ENCODE data around the gene RGS4. TPM values are rescaled to one million over a fixed set of nuclear protein-coding genes. Genes with fewer than 3 reads are reported as not detected.

The RGS4 gene
- total and polyA plus RNA-seq, 2 experiments from 2014 or later = 0.32 to 0.38 TPM

DNA sequence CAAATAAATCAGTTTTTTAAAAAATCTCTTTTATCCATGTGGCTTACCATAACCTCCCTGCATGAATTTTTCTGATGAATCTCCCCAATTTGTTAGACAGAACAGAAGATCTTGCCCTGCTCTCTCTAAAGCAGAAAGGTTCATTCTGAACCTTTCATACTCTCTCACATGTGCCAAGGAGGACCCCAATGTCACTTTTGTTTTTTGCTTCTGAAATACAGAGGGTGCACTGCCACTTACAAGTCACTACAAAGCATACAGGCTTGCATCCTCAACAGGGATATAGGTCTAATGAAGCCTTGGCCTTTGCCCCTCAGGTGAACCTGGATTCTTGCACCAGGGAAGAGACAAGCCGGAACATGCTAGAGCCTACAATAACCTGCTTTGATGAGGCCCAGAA, 4.8 kb downstream of the RGS4 start:
- Mint-ChIP-seq H3K36me3 (ENCODE audit: low read depth) (no peaks in the 10 kb centered on the region), H3K4me3 (no peak overlapping the region), H3K9me3 (no peaks in the 10 kb centered on the region), H3K4me1 (peaks cover 2% of the 10 kb centered on the region), H3K27ac (no peak overlapping the region), H3K27me3 (ENCODE audit: insufficient read depth, low read depth, poor library complexity) (peaks cover 2% of the 10 kb centered on the region)
- Histone ChIP-seq H3K9me2 (ENCODE audit: insufficient read depth) (no peaks in the 10 kb centered on the region), H3K4me1 (ENCODE audit: insufficient read depth) (no peaks in the 10 kb centered on the region; the same call in 1 of the 2 replicates), H3K79me2 (replicated peaks; ENCODE audit: insufficient read depth) (no peaks in the 10 kb centered on the region), H3K4me2 (no peak overlapping the region), H4K20me1 (replicated peaks; ENCODE audit: insufficient read depth) (no peaks in the 10 kb centered on the region), H3F3A (replicated peaks; ENCODE audit: low read depth) (no peaks in the 10 kb centered on the region), H3K36me3 (ENCODE audit: insufficient read depth) (no peaks in the 10 kb centered on the region), H3K27ac (ENCODE audit: low read depth) (no peak overlapping the region), H3K27me3 (ENCODE audit: insufficient read depth) (no peaks in the 10 kb centered on the region), H2AFZ (no peak overlapping the region), H3K4me3 (no peak overlapping the region)
- no peak for TF ChIP-seq JUNB (IDR thresholded peaks at IDR 0.05; ENCODE audit: unreplicated experiment)
- no peak for TF ChIP-seq EZH2phosphoT487 (IDR thresholded peaks at IDR 0.05; ENCODE audit: unreplicated experiment)
- no peak for TF ChIP-seq ZNF114 (CRISPR knock-in tag; IDR thresholded peaks at IDR 0.05)
- TF ChIP-seq EZH2 (IDR thresholded peaks at IDR 0.05; ENCODE audit: low read depth, unreplicated experiment) = no peak
- no peak for TF ChIP-seq STAT1 (IDR thresholded peaks at IDR 0.05; ENCODE audit: unreplicated experiment)
- TF ChIP-seq ZNF331 (CRISPR knock-in tag; IDR thresholded peaks at IDR 0.05; ENCODE audit: low read depth) = no peak
- DNase-seq (ENCODE audit: low spot score) = no peak
- ATAC-seq = no peak

DNA sequence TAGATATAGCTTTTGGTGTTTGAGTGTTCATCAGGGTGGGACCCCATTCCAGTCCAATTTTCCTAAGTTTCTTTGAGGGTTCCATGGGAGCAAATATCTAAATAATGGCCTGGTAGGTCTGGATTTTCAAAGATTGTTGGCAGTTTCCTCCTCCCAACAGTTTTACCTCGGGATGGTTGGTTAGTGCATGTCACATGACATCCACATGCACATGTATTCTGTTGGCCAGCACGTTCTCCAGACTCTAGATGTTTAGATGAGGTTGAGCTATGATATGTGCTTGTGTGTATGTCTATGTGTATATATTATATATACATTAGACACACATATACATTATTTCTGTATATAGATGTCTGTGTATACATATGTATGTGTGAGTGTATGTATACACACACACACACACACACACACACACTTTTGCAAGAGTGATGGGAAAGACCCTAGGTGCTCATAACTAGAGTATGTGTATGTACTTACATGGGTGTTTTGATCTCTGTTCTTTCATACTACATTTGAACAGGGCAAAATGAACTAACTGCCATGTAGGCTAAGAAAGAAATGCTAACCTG, 5.6 kb downstream of the RGS4 start:
- no peaks in the 10 kb centered on the region for H3K9me3 Mint-ChIP-seq
- no peak overlapping the region for H3K27ac Mint-ChIP-seq
- H2AFZ ChIP-seq = no peak overlapping the region
- H3K9me2 ChIP-seq (ENCODE audit: insufficient read depth) = no peaks in the 10 kb centered on the region
- DNase-seq (ENCODE audit: low spot score) (no peak), ATAC-seq (no peak)
- H3K36me3 Mint-ChIP-seq (ENCODE audit: low read depth) = no peaks in the 10 kb centered on the region
- no peaks in the 10 kb centered on the region for H3K79me2 ChIP-seq (replicated peaks; ENCODE audit: insufficient read depth)
- H3K4me1 Mint-ChIP-seq = no peaks in the 10 kb centered on the region; the same call in 2 of the 3 replicates
- H4K20me1 ChIP-seq (replicated peaks; ENCODE audit: insufficient read depth) = no peaks in the 10 kb centered on the region
- H3K4me1 ChIP-seq (ENCODE audit: insufficient read depth) = no peaks in the 10 kb centered on the region; the same call in 1 of the 2 replicates
- H3K4me3 ChIP-seq = no peak overlapping the region
- H3K36me3 ChIP-seq (ENCODE audit: insufficient read depth) = no peaks in the 10 kb centered on the region
- H3K27me3 Mint-ChIP-seq (ENCODE audit: insufficient read depth, low read depth, poor library complexity) = peaks cover 2% of the 10 kb centered on the region
- no peak overlapping the region for H3K4me3 Mint-ChIP-seq
- no peak overlapping the region for H3K4me2 ChIP-seq
- no peaks in the 10 kb centered on the region for H3K27me3 ChIP-seq (ENCODE audit: insufficient read depth)
- no peak overlapping the region for H3K27ac ChIP-seq (ENCODE audit: low read depth)
- H3F3A ChIP-seq (replicated peaks; ENCODE audit: low read depth) = no peaks in the 10 kb centered on the region
- TF ChIP-seq, protein P1, sequence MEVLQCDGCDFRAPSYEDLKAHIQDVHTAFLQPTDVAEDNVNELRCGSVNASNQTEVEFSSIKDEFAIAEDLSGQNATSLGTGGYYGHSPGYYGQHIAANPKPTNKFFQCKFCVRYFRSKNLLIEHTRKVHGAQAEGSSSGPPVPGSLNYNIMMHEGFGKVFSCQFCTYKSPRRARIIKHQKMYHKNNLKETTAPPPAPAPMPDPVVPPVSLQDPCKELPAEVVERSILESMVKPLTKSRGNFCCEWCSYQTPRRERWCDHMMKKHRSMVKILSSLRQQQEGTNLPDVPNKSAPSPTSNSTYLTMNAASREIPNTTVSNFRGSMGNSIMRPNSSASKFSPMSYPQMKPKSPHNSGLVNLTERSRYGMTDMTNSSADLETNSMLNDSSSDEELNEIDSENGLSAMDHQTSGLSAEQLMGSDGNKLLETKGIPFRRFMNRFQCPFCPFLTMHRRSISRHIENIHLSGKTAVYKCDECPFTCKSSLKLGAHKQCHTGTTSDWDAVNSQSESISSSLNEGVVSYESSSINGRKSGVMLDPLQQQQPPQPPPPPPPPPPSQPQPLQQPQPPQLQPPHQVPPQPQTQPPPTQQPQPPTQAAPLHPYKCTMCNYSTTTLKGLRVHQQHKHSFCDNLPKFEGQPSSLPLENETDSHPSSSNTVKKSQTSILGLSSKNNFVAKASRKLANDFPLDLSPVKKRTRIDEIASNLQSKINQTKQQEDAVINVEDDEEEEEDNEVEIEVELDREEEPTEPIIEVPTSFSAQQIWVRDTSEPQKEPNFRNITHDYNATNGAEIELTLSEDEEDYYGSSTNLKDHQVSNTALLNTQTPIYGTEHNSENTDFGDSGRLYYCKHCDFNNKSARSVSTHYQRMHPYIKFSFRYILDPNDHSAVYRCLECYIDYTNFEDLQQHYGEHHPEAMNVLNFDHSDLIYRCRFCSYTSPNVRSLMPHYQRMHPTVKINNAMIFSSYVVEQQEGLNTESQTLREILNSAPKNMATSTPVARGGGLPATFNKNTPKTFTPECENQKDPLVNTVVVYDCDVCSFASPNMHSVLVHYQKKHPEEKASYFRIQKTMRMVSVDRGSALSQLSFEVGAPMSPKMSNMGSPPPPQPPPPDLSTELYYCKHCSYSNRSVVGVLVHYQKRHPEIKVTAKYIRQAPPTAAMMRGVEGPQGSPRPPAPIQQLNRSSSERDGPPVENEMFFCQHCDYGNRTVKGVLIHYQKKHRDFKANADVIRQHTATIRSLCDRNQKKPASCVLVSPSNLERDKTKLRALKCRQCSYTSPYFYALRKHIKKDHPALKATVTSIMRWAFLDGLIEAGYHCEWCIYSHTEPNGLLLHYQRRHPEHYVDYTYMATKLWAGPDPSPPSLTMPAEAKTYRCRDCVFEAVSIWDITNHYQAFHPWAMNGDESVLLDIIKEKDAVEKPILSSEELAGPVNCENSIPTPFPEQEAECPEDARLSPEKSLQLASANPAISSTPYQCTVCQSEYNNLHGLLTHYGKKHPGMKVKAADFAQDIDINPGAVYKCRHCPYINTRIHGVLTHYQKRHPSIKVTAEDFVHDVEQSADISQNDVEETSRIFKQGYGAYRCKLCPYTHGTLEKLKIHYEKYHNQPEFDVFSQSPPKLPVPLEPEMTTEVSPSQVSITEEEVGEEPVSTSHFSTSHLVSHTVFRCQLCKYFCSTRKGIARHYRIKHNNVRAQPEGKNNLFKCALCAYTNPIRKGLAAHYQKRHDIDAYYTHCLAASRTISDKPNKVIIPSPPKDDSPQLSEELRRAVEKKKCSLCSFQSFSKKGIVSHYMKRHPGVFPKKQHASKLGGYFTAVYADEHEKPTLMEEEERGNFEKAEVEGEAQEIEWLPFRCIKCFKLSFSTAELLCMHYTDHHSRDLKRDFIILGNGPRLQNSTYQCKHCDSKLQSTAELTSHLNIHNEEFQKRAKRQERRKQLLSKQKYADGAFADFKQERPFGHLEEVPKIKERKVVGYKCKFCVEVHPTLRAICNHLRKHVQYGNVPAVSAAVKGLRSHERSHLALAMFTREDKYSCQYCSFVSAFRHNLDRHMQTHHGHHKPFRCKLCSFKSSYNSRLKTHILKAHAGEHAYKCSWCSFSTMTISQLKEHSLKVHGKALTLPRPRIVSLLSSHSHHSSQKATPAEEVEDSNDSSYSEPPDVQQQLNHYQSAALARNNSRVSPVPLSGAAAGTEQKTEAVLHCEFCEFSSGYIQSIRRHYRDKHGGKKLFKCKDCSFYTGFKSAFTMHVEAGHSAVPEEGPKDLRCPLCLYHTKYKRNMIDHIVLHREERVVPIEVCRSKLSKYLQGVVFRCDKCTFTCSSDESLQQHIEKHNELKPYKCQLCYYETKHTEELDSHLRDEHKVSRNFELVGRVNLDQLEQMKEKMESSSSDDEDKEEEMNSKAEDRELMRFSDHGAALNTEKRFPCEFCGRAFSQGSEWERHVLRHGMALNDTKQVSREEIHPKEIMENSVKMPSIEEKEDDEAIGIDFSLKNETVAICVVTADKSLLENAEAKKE (CRISPR knock-in tag; IDR thresholded peaks at IDR 0.05) = no peak
- TF ChIP-seq ZNF114 (CRISPR knock-in tag; IDR thresholded peaks at IDR 0.05) = no peak
- no peak for TF ChIP-seq POLR2AphosphoS5 (IDR thresholded peaks at IDR 0.05; ENCODE audit: low read depth)
- no peak for TF ChIP-seq CTCF (conservative IDR thresholded peaks at IDR 0.05; ENCODE audit: low read depth in 2 of 2)
- TF ChIP-seq, protein P2, sequence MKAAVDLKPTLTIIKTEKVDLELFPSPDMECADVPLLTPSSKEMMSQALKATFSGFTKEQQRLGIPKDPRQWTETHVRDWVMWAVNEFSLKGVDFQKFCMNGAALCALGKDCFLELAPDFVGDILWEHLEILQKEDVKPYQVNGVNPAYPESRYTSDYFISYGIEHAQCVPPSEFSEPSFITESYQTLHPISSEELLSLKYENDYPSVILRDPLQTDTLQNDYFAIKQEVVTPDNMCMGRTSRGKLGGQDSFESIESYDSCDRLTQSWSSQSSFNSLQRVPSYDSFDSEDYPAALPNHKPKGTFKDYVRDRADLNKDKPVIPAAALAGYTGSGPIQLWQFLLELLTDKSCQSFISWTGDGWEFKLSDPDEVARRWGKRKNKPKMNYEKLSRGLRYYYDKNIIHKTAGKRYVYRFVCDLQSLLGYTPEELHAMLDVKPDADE (IDR thresholded peaks at IDR 0.05) = no peak
- no peak for TF ChIP-seq EZH2phosphoT487 (IDR thresholded peaks at IDR 0.05; ENCODE audit: unreplicated experiment)
- TF ChIP-seq NANOG (IDR thresholded peaks at IDR 0.05; ENCODE audit: borderline replicate concordance) = no peak
- TF ChIP-seq JUNB (IDR thresholded peaks at IDR 0.05; ENCODE audit: unreplicated experiment) = no peak
- TF ChIP-seq EZH2 (IDR thresholded peaks at IDR 0.05; ENCODE audit: low read depth, unreplicated experiment) = no peak
- TF ChIP-seq CREB1 (CRISPR knock-in tag; IDR thresholded peaks at IDR 0.05; ENCODE audit: low read depth) = no peak

Measured in GM23338 (cell line).